HG02678 (cell line): ENCODE results near the gene GPALPP1.
"Not testable (repeated sequence)": the region's sequence is repeated elsewhere in the genome, so short reads cannot be mapped to it uniquely, and the experiment has no call there.

Experiments
- ATAC-seq: cut with Tn5 transposase; IDR thresholded peaks from one replicate; pipeline ENCODE4 v1.9.1; 2021; ENCODE audit warnings: mild to moderate bottlenecking, moderate library complexity; ENCODE audit not compliant: unreplicated experiment

GPALPP1 gene

DNA sequence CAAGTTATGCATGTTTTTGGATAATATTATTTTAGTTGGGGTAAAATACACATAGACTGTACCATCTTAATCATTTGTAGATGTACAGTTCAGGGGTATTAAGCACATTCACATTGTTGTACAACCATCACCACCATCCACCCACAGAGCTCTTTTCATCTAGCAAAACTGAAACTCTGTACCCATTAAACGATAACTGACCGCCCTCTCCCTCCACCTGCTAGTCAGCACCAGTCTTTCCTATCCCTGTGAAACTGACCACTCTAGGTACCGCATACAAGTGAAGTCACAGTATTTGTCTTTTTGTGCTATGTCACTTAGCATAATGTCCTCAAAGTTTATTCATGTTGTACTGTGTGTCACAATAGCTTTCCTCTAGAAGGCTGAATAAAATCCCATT is 70.7 kb downstream of the GPALPP1 start:
- no peak for ATAC-seq

DNA sequence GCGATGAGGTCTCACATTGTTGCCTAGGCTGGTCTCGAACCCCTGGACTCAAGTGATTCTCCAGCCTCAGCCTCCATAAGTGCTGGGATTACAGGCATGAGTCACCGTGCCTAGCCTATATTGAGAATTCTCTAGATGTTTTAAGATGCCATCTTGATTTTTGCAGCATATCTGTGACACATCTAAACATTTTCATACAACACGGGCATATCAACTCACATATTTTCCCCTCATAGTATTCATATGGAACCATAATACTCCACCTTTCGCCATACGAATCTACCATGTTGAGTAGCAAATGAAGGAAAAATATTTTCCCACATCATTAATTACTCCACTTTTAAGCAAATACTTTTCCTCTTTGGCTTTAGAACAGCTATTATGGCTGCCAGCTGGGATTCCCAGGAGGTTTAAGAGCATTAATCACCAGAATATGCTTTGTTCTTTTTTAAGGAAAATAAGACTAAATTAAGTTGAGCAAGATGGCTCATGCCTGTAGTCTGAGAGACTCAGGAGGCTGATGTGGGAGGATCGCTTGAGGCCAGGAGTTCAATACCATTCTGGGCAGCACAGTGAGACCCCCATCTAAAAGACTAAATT is 74.0 kb downstream of the GPALPP1 start:
- ATAC-seq, result no peak

DNA sequence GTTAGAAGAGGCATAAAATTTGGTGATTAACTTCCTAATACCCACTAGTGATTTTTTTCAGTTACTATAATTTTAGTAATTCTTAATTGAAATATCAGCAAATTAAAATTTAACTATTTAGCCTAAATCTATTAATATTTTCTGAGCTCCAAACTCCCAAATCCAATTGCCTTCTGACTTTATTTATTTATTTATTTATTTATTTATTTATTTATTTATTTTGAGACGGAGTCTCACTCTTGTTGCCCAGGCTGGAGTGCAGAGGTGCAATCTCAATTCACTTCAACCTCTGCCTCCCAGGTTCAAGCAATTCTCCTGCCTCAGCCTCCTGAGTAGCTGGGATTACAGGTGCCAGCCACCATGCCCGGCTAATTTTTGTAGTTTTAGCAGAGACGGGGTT is 74.6 kb downstream of the GPALPP1 start:
- not testable (repeated sequence) for ATAC-seq

DNA sequence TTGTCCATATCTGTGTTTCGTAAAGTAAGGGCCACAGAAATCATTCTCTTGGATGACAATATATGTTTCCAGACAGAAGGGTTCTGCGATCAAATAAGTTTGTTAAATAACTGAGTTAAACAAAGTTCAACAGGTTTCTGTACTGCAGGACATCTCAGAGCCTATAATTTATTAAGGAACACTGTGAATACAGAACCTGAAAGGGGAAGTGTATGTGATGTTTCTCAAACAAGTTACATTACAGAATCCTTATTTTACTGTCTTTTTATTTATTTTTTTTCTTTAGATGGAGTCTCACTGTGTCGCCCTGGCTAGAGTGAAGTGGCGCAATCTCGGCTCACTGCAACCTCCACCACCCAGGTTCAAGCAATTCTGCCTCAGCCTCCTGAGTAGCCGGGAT is 75.6 kb downstream of the GPALPP1 start:
- no peak for ATAC-seq

DNA sequence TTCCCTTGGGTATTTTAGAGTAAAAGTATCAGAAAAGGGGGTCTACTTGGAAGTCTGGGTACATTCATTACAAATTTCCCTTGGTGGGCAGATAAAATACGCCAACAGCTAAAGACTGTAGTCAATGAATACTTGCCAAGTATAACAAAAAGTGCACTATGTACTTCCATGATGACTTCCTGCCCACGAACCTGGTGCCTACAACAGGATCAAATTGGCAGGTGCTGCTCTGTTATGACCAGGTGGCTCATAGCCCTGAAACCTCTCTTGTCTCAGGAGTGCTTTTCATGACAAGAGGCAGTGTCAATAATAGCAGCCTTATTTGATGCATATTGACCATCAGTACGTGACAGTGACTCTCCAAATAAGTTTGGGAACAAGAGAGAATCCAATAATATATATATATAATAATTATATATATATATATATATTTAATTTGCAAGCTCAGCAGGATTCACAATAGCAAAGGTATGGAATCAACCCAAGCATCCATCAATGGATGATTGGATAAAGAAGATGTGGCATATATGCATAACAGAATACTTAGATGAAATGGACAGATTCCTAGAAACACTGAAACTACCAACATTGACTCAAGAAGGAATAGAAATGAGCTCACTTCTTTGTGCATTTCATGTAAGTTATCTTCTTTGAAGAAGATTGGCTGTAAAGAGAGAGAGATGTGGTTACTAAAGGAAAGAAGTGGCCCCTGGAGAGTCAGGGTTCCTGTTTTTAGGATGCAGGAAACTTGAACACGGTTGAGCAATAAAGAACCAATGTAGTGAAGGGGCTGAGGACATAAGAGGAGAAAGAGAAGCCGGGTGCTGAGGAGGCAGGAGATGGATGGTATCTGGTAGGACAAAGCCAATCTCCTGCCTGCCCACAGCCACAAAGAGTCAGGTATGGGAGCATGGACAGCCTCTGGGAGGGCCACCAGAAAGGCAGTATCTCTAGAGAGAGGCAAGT is 79.0 kb downstream of the GPALPP1 start:
- no peak for ATAC-seq

DNA sequence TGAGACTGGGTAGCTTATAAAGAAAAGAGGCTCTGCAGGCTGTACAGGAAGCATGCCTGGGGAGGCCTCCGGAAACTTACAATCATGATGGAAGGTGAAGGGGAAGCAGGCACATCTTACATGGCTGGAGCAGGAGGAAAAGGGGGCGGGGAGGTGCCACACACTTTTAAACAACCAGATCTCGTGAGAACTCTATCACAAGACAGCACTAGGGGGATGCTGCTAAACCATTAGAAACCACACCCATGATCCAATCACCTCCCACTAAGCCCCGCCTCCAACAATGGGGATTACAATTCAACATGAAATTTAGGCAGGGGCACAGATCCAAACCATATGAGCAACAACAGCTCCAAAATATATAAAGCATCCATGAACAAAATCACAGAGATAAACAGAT is 84.5 kb downstream of the GPALPP1 start:
- no peak for ATAC-seq

DNA sequence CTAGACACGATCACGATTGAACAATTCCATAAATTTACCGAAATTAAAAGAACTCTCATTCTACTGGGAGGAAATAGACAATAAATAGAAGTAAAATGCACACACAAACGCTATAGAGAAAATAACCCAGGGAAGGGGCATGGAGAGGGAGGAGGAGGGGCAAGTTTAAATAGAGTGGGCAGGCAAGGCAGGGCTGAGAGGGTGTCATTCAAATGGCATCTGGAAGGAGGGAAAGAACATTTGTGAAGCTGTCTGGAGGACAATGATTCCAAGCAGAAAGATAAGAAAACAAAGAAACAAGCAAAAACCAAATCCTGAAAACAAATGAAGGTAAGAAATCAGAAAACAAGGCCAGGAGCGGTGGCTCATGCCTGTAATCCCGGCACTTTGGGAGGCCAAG is 85.4 kb downstream of the GPALPP1 start:
- ATAC-seq, result no peak

DNA sequence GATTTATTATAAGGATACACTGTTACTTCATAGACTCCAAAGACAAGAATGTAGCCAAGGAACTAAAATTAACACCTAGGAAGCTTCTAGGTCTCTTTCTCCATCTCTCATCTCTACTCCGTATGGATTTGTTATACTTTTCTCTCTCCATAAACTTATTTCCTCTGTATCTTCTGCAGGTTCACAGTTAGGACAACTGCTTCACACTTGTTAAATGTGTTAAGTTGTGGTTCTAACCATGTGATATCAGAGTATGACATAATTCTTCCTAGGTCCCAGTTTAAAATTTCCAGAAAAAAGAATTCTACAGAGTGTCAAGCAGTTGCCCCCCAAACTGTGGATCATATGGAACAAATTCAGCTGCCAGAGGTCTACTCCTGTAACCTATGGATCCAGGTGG is 88.7 kb downstream of the GPALPP1 start:
- ATAC-seq, result no peak
